ENCODE measurements around the gene IFNA5. TPM values are rescaled to one million over a fixed set of nuclear protein-coding genes. Genes with fewer than 3 reads are reported as not detected.

IFNA5 gene
- total and polyA plus RNA-seq, 2 of the 8 experiments (the other 6 are each of a cell fraction or from before 2014, with no cell fraction given), result not detected

- Histone ChIP-seq H4K20me1 (replicated peaks in 1 of 2; ENCODE audit: control insufficient read depth in 1 of 2, insufficient read depth in 2 of 2, low read length in 2 of 2) (peaks cover 1 to 2% of the 10 kb centered on the region in 2 experiments), H2BK20ac (ENCODE audit: low read length) (no peak overlapping the region), H2BK15ac (ENCODE audit: low read length) (no peak overlapping the region), H3K23me2 (ENCODE audit: low read depth, low read length) (no peaks in the 10 kb centered on the region; the same call in 1 of the 2 replicates), H4K8ac (ENCODE audit: extremely low read depth, insufficient read depth, low read length) (no peak overlapping the region), H3K14ac (ENCODE audit: insufficient read length) (no peak overlapping the region), H3K4me2 (ENCODE audit: insufficient read depth in 1 of 2, low read depth in 2 of 2, low read length in 2 of 2) (no peak overlapping the region), H3K56ac (replicated peaks; ENCODE audit: insufficient read length, low read depth, low read length) (no peak overlapping the region), H3K9me3 (ENCODE audit: insufficient read depth in 2 of 2, low read depth in 1 of 2, low read length in 1 of 2) (no peaks in the 10 kb centered on the region), H2AFZ (ENCODE audit: low read length) (no peak overlapping the region), H2BK120ac (replicated peaks; ENCODE audit: low read depth, low read length) (no peak overlapping the region), H2AK5ac (ENCODE audit: low read depth, low read length) (no peak overlapping the region), H3K23ac (ENCODE audit: insufficient read length) (no peak overlapping the region), H4K91ac (replicated peaks; ENCODE audit: insufficient read length, low read length) (no peak overlapping the region), H3K18ac (ENCODE audit: extremely low read depth, low read length) (no peak overlapping the region), H3K36me3 (ENCODE audit: control insufficient read depth in 2 of 4, insufficient read depth in 4 of 4, low read length in 3 of 4) (peaks cover 0 to 2% (median 0%) of the 10 kb centered on the region in 4 experiments; a peak in 1 of 8 replicates), H3K4ac (replicated peaks; ENCODE audit: insufficient read length, low read depth, low read length) (no peak overlapping the region), H3K27me3 (replicated peaks in 1 of 4; ENCODE audit: control insufficient read depth in 3 of 4, extremely low read depth in 1 of 4, insufficient read depth in 3 of 4, low read length in 3 of 4) (no peaks in the 10 kb centered on the region), H2BK12ac (ENCODE audit: low read depth, low read length) (no peak overlapping the region), H4K5ac (ENCODE audit: insufficient read length, low read depth, low read length) (no peak overlapping the region), H3K27ac (ENCODE audit: low read depth, low read length) (no peak overlapping the region), H3K4me3 (ENCODE audit: extremely low read depth in 1 of 4, insufficient read depth in 2 of 4, low read depth in 3 of 4, low read length in 4 of 4) (no peak overlapping the region), H3K79me2 (ENCODE audit: control insufficient read depth in 1 of 2, insufficient read depth in 2 of 2, low read length in 2 of 2) (peaks cover 0 to 24% of the 10 kb centered on the region in 2 experiments; a peak in 2 of 4 replicates), H2BK5ac (ENCODE audit: low read depth, low read length) (no peak overlapping the region), H3K9ac (replicated peaks in 1 of 4; ENCODE audit: extremely low read depth in 1 of 4, low read depth in 3 of 4, low read length in 3 of 4) (no peak overlapping the region), H3K4me1 (replicated peaks in 1 of 4; ENCODE audit: control insufficient read depth in 3 of 4, insufficient read depth in 4 of 4, low read length in 3 of 4) (no peaks in the 10 kb centered on the region), H3K79me1 (ENCODE audit: low read depth, low read length) (no peaks in the 10 kb centered on the region)
- 54% methylated on average over 2 of the region's 2 CpGs; no CpG with 5 or more reads in 1 of the 2 experiments for WGBS, 2 experiments (ENCODE audit: extremely low coverage in 1 of 2, insufficient coverage in 1 of 2, insufficient read length in 1 of 2, insufficient replicate concordance in 2 of 2, low coverage in 1 of 2, low lambda C conversion rate in 2 of 2, missing lambda C conversion rate in 1 of 2)
- ChIA-PET CTCF (ENCODE audit: partially characterized antibody) (interaction anchor here (0.6 to 3.6 kb wide), 40 partner anchors 8 to 821 kb away, joined by 3 to 21 read pairs (median 4); partner anchors contain the start of gene IFNA8), POLR2A (ENCODE audit: partially characterized antibody) (no interaction called here)
- TF ChIP-seq CTCF (IDR thresholded peaks at IDR 0.05; ENCODE audit: control extremely low read depth in 1 of 3, insufficient read depth in 1 of 3, low read depth in 1 of 3, low read length in 3 of 3) (peak in 2 of 3 experiments; percentile 53 to 62; a peak in 2 of 4 replicates), EGR1 (IDR thresholded peaks at IDR 0.05; ENCODE audit: borderline replicate concordance, low read depth, low read length) (no peak), RAD21 (IDR thresholded peaks at IDR 0.05 in 1 of 2, conservative IDR thresholded peaks at IDR 0.05 in 1 of 2; ENCODE audit: low read depth in 2 of 2, low read length in 2 of 2) (peak; percentile 84 to 87), KDM4A (IDR thresholded peaks at IDR 0.05; ENCODE audit: low read depth, low read length, severe bottlenecking) (no peak)
- TF ChIP-seq, protein P1, sequence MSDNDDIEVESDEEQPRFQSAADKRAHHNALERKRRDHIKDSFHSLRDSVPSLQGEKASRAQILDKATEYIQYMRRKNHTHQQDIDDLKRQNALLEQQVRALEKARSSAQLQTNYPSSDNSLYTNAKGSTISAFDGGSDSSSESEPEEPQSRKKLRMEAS (IDR thresholded peaks at IDR 0.05), result no peak
- peak; percentile 62 for FAIRE-seq
- no peak for DNase-seq (ENCODE audit: low read depth in 1 of 2, low spot score in 2 of 2)
Observed at GRCh38 chr9:21326526-21327139, 21.5 kb upstream of the IFNA5 start.
